H4 (cell line): ENCODE data around the gene SMIM28. TPM values are rescaled to one million over a fixed set of nuclear protein-coding genes. Genes with fewer than 3 reads are reported as not detected.

Experiments used
- DNase-seq: peaks from one replicate; pipeline ENCODE4 v3.0.0-alpha.2; 2015; ENCODE audit warnings: low spot score
- total RNA-seq: library from RNA; depleted of rRNA; stranded (reverse); fragments of >200 nt; shearing (Covaris generic); gene quantifications from 2 replicates; pipeline ENCODE4 v1.2.3, GENCODE V29; 2014; rRNA removed

SMIM28 gene
- total RNA-seq, 1 experiment from 2014 or later, result not detected

DNA sequence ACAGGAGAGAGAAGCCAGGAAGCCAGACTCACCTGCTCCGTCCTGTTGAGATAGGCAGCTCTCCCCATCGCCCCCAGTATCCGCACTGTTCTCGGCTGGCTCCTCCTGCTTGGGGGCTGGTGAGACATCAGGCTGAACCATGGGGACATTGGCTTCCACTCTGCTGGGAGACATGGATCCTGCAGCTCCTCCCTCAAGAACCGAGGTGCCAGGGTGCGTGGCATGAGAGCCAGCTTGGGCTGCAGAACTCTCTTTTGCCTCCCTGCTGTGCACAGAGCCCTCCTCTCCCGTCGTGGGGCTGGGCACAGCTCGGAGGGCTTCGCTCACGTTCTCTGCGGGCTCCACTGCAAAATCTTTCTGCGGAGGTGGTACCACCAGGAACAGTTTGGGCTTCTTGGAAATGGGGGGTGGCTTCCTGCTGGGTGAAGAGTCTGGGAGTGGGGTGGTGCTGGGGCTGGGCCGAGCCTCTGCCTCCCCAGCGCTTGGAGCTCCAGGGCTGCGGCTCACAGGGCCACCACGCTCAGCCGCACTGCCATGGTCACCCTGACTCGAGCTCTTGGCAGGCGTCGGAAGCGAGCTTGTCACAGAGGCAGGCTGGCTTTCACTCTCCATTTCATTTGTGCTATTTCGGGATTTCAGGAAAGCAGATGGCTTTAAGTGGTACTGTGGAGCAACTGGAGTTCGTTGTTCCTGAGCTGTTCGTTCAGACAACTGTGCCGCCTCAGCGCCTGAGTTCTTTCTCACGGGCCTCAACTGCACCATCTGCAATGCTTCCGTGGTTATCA lies 52.8 kb downstream of the SMIM28 start:
- DNase-seq, result no peak

DNA sequence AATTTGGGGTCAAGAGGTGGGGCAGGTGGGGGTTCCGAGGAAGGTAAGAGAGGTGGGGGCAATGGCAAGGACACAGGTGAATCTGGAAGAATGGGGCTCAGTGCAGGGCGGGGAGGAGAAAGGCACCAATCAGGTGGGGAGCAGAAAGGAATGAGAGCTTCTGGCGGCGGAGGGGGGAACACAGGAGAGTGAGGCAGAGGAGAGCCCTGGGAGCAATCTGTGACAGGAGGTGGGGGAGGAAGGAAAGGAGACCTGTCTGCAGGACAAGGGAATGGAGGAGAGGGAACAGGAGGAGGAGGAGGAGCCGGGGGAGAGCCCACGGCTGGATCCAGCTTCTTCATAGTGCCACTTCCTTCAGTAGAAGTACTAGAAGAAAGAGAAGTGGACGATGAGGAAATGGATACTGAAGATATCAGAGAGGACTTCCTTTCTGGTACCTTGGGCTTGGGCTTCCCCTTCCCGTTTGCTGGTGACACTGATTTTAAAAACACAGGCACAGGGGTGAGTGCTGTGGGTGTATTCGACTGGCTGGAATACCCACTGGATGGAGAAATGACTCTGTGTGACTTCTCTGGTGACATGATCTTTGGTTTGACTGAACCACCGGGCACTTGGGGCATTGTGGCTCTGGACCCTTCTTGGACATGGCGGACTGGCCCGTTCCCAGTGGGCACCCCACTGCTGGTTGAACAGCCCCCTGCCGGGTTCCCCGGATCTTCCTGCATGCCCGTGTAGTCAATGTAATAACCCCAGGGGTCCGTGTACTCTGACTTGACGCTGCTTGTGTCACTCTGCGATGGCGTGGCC lies 53.8 kb downstream of the SMIM28 start:
- DNase-seq, result no peak

DNA sequence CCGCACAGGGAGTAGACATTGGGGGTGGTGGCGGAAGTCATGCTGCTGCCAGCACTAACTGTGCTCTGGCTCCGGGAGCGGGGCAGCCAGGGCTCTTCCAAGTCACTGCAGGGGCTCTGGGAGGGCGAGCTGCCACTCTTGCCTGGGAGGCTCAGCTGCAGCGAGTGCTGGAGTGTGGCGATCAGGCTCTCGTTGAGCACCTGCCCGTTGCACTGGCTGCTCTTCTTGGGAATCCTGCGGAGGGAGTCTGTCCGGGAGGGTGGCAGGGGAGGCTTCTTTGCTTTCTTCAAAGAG lies 54.3 kb downstream of the SMIM28 start:
- DNase-seq, result no peak

Other genes starting within 250 kb of the SMIM28 start
- 0.10 and 0.23 TPM in 2 replicates for gene ARFGEF3, start 216.0 kb upstream of the SMIM28 start, total RNA-seq
- gene PBOV1, start 159.4 kb upstream of the SMIM28 start, total RNA-seq, result not detected in 2 replicates
- gene HEBP2, start 26.3 kb downstream of the SMIM28 start, total RNA-seq, result 8.5 and 10.7 TPM in 2 replicates
- 3.1 and 4.4 TPM in 2 replicates for gene NHSL1, start 121.6 kb downstream of the SMIM28 start, total RNA-seq